ENCODE measurements around the gene PDIA6. TPM values are rescaled to one million over a fixed set of nuclear protein-coding genes. Genes with fewer than 3 reads are reported as not detected.

PDIA6 gene
- total RNA-seq, 4 donors from 2014 or later, result 81.3 to 138 (median 90.3) TPM

DNA sequence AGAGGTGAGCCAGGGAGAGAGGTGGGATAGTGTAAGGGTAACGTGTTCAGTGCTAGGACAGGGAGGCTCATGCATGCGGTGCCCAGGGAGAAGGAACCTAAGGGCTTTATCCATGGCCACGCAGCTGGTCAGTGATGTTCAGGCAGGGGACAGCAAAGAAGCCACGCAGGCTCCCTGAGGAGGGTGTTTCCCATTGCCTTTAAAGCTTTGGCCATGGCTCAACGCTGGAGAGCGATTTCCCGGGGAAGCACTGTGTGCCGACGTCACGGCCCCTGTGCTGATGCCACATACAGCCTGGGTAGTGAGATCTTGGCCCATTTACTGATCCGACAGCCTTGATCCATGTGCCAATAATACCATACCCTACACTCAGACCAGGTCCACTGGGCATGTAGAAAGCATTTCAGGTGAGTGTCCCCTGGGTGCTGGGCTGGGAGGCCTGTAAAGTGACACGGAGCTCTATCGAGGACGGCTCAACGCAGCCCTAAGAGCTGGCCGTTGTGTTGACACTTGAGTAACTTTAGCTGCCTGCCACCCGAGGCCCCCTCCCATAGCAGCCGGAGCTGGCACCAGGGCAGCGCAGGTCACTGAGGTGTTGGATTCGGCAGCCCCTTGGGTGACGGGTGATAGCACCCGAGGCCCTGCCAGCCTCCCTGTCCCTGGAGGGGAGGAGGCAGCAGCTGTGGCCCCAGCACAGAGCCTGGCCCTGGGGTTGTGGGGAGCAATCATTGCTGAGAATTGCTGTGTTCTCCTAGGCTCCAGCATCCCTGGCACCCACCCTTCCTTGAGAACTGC, 41.4 kb downstream of the PDIA6 start:
- Histone ChIP-seq H3K27me3 (no peaks in the 10 kb centered on the region), H3K4me3 (no peak overlapping the region), H3K9me3 (no peaks in the 10 kb centered on the region), H3K36me3 (no peaks in the 10 kb centered on the region), H3K4me1 (no peaks in the 10 kb centered on the region), H3K27ac (no peak overlapping the region)
- ATAC-seq, result no peak
- WGBS, 2 donors (ENCODE audit: low coverage in 1 of 2), result 70 to 92% methylated on average over 3 to 4 of the region's 22 CpGs
- TF ChIP-seq, protein P1, sequence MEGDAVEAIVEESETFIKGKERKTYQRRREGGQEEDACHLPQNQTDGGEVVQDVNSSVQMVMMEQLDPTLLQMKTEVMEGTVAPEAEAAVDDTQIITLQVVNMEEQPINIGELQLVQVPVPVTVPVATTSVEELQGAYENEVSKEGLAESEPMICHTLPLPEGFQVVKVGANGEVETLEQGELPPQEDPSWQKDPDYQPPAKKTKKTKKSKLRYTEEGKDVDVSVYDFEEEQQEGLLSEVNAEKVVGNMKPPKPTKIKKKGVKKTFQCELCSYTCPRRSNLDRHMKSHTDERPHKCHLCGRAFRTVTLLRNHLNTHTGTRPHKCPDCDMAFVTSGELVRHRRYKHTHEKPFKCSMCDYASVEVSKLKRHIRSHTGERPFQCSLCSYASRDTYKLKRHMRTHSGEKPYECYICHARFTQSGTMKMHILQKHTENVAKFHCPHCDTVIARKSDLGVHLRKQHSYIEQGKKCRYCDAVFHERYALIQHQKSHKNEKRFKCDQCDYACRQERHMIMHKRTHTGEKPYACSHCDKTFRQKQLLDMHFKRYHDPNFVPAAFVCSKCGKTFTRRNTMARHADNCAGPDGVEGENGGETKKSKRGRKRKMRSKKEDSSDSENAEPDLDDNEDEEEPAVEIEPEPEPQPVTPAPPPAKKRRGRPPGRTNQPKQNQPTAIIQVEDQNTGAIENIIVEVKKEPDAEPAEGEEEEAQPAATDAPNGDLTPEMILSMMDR (IDR thresholded peaks at IDR 0.05), result no peak
- TF ChIP-seq POLR2AphosphoS5 (IDR thresholded peaks at IDR 0.05) (no peak), EP300 (IDR thresholded peaks at IDR 0.05) (no peak), POLR2A (IDR thresholded peaks at IDR 0.05) (no peak)

DNA sequence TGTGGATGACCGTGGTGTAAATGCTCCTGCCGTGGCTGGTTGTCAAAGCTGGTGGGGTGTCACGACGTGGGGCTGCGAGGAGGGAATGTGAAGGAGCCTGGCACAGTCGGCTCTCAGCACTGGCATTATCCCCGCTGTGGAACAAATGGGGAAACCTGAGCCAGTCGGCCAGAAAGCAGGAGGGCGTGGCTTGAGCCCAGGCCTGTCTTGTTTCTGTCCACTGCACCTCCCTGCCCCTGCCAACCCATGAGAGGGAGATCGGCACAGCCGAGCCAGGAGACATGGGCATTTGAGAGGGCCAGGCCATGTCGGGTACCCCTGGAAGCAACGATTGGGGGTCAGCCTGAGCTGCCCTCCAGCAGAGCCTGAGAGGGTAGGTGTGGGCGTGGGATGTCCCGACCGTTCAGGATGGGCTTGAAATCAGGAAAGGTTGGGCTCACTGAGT, 44.5 kb downstream of the PDIA6 start:
- no peak for ATAC-seq
- Histone ChIP-seq H3K4me1 (no peaks in the 10 kb centered on the region), H3K9me3 (no peaks in the 10 kb centered on the region), H3K27ac (no peak overlapping the region), H3K36me3 (no peaks in the 10 kb centered on the region), H3K27me3 (peaks cover 8% of the 10 kb centered on the region), H3K4me3 (no peak overlapping the region)
- TF ChIP-seq EP300 (IDR thresholded peaks at IDR 0.05) (no peak), POLR2A (IDR thresholded peaks at IDR 0.05) (no peak), POLR2AphosphoS5 (IDR thresholded peaks at IDR 0.05) (no peak)
- TF ChIP-seq, protein P1 (IDR thresholded peaks at IDR 0.05), result no peak
- WGBS, 2 donors (ENCODE audit: low coverage in 1 of 2), result 93% methylated on average over 3 of the region's 16 CpGs; no CpG with 5 or more reads in 1 of the 2 donors

DNA sequence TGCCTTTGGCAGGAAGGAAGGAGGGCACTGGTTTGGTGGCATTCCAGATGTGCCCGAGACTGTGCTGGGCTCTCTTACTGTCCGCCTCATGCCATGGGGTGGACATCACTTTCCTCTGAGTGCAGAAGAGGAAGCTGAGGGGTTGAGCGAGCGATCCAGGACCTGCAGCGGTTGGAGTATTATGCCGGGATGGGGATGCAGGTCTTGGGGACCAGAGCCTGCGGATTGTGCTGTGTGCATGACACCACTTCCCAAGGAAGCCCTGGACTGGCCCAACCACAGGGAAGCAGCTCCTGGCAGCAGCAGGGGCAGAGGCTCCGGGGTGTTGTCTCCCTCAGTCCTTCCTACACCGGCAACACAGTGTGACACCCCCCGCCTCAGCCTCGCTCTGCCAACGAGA, 46.7 kb downstream of the PDIA6 start:
- Histone ChIP-seq H3K27me3 (peaks cover 14% of the 10 kb centered on the region), H3K36me3 (no peaks in the 10 kb centered on the region), H3K4me3 (no peak overlapping the region), H3K4me1 (no peaks in the 10 kb centered on the region), H3K9me3 (no peaks in the 10 kb centered on the region), H3K27ac (no peak overlapping the region)
- TF ChIP-seq, protein P1 (IDR thresholded peaks at IDR 0.05), result no peak
- TF ChIP-seq POLR2AphosphoS5 (IDR thresholded peaks at IDR 0.05) (no peak), EP300 (IDR thresholded peaks at IDR 0.05) (no peak), POLR2A (IDR thresholded peaks at IDR 0.05) (no peak)
- 87 to 92% methylated on average over 3 to 4 of the region's 12 CpGs for WGBS, 2 donors (ENCODE audit: low coverage in 1 of 2)
- no peak for ATAC-seq

DNA sequence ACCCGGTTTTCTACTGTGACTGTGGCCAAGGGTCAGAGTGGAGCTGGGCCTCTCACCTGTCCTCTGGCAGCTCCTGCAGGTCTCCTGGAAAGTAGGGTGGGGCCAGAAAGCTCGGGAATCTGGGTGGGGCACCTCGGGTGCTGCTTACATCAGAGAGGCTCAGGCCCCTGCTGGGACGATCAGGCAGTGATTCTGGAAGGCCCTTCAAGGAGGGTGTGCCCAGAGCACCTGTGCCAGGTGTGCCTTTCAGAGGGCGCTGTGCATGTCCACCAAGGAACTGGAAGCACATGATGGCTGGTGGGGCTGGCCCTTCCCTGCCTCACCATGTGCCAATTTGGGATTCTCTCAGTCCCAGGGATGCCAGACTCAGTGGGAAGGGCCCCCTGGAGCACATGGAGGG, 47.1 kb downstream of the PDIA6 start:
- no peak overlapping the region for H3K4me3 ChIP-seq
- no peak overlapping the region for H3K27ac ChIP-seq
- H3K27me3 ChIP-seq, result peaks cover 14% of the 10 kb centered on the region
- no peaks in the 10 kb centered on the region for H3K4me1 ChIP-seq
- no peaks in the 10 kb centered on the region for H3K9me3 ChIP-seq
- ATAC-seq, result no peak
- TF ChIP-seq POLR2A (IDR thresholded peaks at IDR 0.05), result no peak
- TF ChIP-seq, protein P1 (IDR thresholded peaks at IDR 0.05), result no peak
- TF ChIP-seq POLR2AphosphoS5 (IDR thresholded peaks at IDR 0.05), result no peak
- TF ChIP-seq EP300 (IDR thresholded peaks at IDR 0.05), result no peak
- no CpG with 5 or more reads among the region's 5 CpGs for WGBS, 2 donors (ENCODE audit: low coverage in 1 of 2)
- no peaks in the 10 kb centered on the region for H3K36me3 ChIP-seq

DNA sequence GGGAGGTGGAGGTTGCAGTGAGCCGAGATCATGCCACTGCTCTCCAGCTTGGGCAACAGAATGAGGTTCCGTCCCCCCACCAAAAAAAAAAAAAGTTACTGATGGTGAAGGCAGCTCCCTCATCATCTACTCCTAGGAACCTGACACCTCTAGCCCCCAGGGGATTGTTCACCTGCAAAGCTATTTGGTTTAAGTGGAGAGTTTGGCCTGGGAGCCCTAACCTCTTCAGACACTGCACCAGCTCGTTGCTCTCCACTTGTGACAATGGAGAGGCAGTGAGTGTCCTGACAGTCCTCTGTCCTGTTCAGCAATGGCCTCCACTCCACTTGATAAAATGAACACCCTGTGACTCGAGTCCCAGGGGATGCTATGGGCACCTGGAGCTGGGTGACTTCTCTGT, 47.7 kb downstream of the PDIA6 start:
- no peak for ATAC-seq
- Histone ChIP-seq H3K9me3 (no peaks in the 10 kb centered on the region), H3K27ac (no peak overlapping the region), H3K4me1 (no peaks in the 10 kb centered on the region), H3K36me3 (no peaks in the 10 kb centered on the region), H3K4me3 (no peak overlapping the region), H3K27me3 (peaks cover 14% of the 10 kb centered on the region)
- TF ChIP-seq EP300 (IDR thresholded peaks at IDR 0.05) (no peak), POLR2AphosphoS5 (IDR thresholded peaks at IDR 0.05) (no peak), POLR2A (IDR thresholded peaks at IDR 0.05) (no peak)
- TF ChIP-seq, protein P1 (IDR thresholded peaks at IDR 0.05), result no peak
- 80% methylated on average over 2 of the region's 4 CpGs; no CpG with 5 or more reads in 1 of the 2 donors for WGBS, 2 donors (ENCODE audit: low coverage in 1 of 2)
